Muscle of back (tissue), 11 donors: ENCODE data around the gene GAB1. TPM values are rescaled to one million over a fixed set of nuclear protein-coding genes. Genes with fewer than 3 reads are reported as not detected.
"Not testable (repeated sequence)": the region's sequence is repeated elsewhere in the genome, so short reads cannot be mapped to it uniquely, and the experiment has no call there.

Source experiments
- DNase-seq, 3 donors: peaks; one replicate each; pipeline versions ENCODE4 v3.0.0 to v3.0.0-alpha.2; 2013
- polyA plus RNA-seq, 10 donors: library from polyadenylated mRNA; unstranded; fragments of 120-200 nt; gene quantifications; one replicate each; pipeline ENCODE4 v1.2.1, GENCODE V29; 2013; ENCODE audit not compliant: insufficient read length in 10 of 10

The GAB1 gene
- polyA plus RNA-seq, 10 donors: 25.3 to 39.8 (median 32.7) TPM

DNA sequence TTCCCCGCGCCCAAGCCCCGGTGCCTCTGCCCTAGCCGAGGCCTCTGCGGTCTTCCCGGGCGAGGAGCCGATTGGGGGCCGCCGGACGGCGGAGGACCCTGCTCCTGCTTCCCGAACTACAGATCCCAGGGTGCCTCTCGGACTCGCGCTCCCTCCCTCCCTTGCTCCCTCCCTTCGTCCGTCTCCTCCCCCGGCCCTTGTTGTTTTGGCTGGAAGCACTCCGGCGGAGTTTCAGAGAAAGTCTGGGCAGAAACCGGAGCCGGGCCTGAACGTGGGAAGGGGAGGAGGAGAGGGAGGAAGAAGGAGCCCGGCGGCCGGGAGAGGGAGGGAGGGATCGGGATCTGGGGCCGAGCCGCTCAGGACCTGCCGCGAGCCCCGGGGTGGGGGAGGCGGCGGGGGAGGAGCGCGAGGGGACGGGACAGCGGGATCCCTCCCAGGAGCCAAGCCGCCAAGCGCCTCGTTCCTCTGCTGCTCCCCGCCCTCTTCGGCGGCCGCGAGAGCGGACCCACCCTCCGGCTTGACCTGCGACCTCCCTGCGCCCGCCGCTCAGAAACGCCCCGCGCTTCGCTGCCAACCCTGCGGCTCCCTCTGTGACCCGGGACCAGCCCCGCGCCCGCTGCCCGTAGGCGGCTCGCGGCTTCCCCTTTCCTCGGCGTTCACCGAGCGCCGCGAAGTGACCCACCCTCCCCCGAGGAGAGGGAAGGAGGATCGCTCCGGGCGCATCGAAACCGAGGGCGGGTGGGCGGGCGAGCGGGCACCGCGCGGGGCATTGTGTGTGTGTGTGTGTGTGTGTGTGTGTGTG lies 496 bp upstream of the GAB1 start:
- DNase-seq: peak; percentile 93 to 99 (median 94)

DNA sequence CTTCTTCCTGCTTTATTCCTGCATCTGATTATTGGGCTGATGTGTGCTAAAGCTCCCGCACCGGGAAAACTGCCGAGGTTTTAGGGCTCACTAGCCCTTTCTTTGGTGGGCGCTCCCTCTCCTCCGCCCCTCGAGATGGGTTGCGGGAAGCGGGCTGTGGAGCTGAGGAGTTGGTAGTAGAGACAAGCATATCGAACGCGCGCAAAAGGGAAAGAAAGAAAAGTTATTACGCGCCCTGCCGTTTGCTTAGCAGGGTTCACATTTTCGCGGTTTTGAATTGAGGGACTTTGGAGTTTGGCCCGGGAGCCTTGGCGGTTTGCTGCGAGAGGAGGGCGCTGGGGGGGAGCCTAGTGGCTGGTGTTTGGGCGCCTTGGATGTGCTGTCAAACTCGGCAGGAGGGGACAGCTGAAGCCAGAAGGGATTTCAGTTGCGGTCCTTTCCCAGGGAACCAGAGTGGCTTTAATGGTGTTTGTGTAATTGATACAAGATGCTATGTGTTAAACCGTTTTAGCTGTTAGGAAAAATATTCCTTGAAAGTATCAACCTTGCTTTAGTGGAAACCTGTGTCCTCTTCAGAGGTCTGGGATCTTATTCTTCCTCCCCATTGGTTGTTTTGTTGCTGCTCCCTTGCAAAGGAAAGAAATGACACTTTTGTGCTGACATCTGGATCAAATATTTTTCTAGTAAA lies 1.1 kb downstream of the GAB1 start:
- peak; percentile 57 to 91 (median 77) for DNase-seq

- no peak for DNase-seq
Measured at GRCh38 chr4:143338313-143338712, 1.6 kb downstream of the GAB1 start.

GRCh38 chr4:143339497-143339896 lies 2.8 kb downstream of the GAB1 start:
- DNase-seq: no peak

DNA sequence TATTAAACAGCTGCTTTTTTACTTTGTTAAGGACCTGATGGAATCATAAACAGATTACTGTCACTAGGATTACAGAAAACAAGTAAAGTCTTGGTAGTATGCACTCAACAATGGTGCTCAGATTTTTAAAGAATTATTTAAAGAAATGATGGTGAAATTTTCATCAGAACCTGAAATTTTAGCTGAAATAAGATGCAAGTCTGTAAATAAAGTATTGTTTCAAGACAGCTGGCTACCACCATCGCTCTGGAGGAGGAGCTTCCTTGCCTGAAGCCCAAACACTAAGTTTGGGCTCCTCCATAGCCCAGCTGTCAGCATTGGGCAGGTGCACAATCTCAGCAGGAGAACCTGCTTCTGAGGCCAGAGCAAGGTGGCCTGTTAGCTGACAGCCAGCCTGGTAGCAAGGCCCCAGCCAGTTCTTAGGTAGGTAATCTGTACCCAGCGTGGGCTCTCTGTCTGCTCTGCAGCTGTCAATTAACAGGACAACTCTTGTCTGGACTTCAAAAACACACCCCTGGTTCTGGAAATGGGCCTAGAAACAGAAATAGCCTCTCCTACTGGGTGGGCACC lies 4.6 kb downstream of the GAB1 start:
- no peak for DNase-seq

DNA sequence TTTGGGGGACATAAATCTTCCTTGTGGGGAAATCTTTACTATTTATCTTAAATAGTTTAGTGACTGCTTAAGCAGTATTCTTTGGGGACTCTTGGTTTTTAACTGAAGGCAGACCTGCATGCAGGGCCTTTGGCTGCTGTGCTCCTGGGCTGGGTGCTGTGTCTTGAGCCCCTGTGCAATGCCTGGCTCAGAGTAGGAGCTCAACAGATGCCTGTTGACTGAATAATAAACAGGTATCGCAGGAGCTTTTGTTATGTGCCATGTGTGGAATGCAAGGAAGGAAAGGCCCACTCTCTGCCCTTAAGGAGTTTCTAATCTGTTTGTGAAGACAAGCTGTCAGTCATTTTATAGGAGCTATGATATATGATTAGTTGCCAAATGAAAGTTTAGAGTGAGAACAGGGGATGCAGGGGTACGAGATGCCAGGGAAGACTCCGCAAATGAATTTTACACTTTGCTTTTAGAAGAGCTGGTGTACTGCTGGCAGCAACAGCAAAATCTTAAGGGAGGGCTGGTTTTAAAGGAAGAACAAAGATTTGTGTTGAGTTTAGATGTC lies 6.7 kb downstream of the GAB1 start:
- no peak for DNase-seq

GRCh38 chr4:143344041-143344440 lies 7.4 kb downstream of the GAB1 start:
- no peak for DNase-seq

DNA sequence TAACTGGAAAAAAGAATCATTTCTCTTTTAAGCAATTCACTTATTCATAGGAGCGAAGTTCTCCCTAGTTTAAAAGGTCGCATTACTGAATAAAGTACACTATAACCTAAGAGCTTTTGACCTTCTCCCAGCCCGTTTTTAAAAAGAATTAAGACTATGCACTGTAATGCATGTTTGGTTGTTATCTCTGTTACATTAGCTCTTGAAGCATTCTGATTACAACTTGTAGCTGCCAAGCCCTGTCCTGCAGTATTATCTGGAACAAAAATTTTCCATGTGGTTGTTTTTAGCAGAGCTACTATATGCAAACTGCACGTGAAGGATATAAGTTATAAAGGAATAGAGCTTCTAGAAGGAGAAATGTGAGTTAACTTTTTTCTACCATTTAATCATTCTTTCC lies 8.1 kb downstream of the GAB1 start:
- DNase-seq: peak in 1 of 3 donors; percentile 68

DNA sequence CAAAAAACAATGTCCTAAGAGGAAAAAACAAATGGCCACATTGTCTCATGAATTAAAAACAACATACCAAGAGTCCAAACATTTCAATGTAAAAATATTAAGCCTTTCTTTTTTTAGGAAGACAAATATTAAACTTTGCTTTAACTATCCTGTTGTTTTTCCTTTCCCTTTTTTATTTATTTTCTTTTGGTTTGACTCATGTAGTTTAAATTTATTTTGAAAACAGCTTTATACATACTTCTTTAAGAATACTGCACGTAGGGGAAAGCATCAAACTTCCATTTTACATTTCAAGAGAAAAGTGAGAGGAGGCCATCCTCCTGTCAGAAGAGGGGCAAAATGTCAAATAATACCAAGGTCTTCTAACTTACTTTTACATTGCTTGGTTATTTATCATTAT lies 8.7 kb downstream of the GAB1 start:
- no peak for DNase-seq

DNA sequence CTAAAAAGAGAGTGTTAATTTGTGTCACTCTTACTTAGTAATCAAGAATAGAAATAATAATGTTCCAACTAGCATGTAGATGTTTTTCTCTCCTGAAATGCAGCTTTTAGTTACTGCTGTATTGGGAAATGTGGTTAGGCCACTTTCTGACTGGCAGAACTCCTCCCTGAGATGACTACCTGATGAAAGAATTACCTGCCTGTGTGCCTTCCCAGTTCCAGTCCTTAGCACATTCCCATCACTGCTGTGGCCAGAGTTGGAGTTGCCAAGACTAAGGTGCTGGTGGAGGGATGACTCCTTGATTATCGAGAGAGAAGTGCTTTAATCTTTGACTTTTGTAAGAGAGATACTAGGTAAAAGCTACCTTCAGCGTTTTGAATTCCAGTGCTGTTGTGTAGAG lies 9.5 kb downstream of the GAB1 start:
- DNase-seq: no peak

DNA sequence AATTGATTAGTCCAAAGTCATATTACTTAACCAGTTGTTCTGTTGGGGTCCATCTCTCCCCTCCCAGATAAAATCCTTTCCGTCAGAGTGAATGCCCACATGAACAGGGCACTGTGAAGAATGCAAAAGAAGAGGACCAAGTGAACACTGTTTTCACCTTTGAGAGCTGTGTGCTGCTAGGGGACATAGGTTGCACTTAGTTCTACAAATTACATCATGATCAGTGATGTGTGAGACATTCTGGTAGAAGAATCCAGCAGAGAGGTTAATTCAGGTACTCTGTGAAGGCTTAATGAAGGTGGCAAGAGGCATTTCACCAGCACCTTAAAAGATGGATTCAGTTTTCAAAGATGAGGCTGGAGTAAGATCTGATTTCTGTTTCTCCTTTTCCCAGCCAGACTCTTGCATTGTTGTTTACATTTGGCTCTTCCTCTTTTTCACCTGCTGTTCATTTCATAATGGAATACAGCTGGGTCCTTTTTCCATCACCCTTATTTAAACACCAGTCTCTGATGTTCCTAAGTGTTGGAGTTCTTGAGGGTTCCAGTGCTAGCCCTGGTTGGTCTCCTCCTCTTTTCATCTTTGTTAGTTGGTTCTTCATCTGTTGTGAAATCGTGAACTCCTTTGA lies 10.9 kb downstream of the GAB1 start:
- no peak for DNase-seq

DNA sequence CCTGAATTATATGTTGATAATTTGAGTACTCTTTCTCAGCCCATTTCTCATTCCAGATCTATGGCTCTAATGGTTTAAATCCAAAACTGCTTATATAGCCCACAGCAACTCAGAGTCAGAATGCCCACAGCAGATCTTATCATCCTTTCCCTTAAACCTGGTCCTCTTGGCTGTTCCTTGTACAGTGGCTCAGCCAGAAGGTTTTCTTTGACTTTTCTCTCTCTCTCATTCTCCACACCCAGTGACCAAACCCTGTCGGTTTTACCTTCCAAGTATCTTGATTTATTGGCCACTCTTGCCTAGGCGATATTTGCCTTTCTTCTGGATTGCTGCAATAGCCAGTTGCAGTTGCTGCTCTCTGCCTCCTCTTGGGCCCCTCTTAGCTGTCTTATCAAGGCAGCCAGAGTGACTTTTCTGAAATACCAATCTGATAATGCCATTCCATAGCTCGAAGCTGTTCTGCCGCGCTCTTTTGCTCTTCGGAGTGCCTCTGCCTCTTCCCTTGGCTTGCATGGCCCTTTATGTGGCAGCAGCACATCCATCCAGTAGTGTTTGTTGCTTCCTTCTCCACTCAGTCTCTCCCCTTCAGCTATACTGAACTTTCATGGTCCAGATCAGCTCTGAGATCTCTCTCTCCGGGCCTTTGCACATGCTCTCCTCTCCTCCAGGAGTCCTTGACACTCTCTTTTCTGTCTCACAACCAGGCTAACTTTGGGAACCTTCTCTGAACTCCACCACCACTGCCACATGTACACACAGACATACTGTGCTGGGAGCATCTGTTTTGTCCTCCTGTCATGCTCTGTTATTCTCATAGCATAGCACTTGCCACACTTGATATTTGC lies 11.8 kb downstream of the GAB1 start:
- no peak for DNase-seq

- DNase-seq: not testable (repeated sequence)
Measured at GRCh38 chr4:143349858-143350527, 13.3 kb downstream of the GAB1 start.

DNA sequence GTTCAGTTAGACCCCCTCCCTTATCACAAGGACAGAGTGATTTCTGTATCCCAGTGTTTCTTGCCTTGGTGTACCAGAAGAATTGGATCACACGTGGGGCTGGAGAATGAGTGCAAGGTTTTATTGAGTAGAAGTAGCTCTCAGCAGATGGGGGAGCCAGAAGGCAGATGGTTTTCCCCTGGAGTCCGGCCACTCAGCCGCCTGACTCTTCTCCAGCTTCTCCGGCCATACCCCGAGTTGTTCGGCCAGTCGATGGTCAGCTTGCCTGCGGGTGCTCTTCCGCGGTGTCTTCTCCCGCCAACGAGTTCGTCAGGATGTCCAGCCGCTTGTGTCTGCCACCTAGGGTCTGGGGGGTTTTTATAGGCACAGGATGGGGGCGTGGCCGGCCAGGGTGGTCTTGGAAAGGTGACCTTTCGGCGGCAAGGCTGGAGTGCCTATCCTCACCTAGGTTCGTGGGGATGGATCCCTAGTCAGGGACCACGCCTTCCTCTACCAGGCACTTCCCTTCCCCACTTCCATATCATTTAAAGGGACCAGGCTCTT lies 14.5 kb downstream of the GAB1 start:
- DNase-seq: no peak

GRCh38 chr4:143351774-143352451 lies 15.2 kb downstream of the GAB1 start:
- DNase-seq: no peak

DNA sequence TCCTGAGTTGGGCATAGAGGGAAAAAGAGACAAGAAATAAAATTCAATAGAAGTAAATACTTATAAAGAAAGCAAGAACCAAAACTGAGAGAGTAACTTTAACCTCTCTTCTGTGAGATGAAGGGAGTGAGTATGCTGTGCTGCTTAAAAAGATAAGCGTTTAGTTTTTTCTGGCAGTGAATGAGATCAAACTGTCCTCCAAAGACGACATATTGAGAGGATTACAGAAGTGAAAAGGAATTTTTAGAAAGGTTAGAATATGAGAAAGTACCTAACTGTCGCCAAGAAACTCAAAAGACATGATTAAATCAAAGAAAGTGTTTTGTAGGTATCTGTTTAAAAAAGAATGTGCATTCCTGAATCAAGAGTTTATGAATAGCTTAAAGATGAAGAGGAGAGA lies 16.0 kb downstream of the GAB1 start:
- DNase-seq: no peak

DNA sequence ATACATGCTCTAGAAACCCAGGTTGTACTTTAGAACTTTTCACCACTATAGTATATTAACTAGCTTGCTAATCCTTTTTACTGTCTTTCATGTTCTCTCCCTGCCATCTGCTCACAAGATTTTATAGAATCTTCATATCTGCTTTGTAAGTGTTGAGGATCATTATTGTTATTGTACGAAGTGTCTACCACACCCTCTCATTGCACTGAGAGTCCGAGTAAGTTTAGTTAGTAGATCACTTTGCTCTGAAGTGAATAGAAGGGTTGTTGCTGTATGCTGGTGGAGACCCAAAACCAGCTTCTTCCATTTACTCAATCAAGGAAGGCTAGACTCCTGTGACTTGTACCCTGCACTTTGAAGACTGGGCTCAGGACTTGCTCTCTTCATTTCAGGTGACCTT lies 17.1 kb downstream of the GAB1 start:
- DNase-seq: no peak

GRCh38 chr4:143354990-143355389 lies 18.3 kb downstream of the GAB1 start:
- no peak for DNase-seq

DNA sequence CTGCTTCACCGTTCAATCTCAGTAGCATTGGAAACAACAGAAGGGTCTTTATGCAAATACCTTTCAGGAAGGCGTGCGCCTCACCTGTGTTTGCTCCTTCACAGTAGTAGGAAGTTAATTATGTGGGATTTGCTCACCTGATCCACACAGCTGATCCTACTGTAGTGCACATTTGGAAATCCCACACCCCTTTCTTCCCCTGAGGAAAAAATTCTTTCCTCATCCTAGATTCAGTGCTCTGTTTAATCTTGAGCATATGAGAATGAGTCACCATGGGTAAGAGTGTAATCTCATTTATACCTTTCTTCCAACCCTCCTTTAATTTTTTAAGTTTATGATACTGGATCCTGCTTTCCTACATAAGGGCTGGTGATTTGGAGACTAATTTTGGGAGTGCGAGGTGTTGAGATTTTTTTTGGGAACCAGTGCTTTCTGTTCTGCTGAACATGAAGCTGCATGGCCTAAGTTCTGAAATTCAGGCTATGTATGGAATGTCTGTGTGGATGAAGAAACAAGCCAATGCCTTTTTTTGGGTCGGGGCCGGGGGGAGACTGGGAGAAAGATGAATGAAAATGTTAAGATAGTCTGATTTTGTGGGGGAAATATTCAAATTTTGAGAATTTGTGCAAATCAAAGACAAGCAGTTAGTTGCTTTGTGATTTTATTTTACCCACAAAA lies 19.0 kb downstream of the GAB1 start:
- no peak for DNase-seq
